Measurements from ENCODE around the gene PLCH2. TPM values are rescaled to one million over a fixed set of nuclear protein-coding genes. Genes with fewer than 3 reads are reported as not detected.

Gene PLCH2
- total RNA-seq, 2 donors from 2014 or later = 1.1 to 1.9 TPM

- Histone ChIP-seq H3K4me3 (no peak overlapping the region), H3K9me3 (no peaks in the 10 kb centered on the region), H3K27me3 (replicated peaks; ENCODE audit: insufficient read depth) (no peaks in the 10 kb centered on the region), H3K36me3 (no peaks in the 10 kb centered on the region), H3K27ac (no peak overlapping the region), H3K4me1 (ENCODE audit: control insufficient read depth in 1 of 2, low read depth in 2 of 2) (no peaks in the 10 kb centered on the region)
- ATAC-seq (ENCODE audit: insufficient number of reproducible peaks, low FRiP score, low read depth) (no peak), DNase-seq (ENCODE audit: low spot score) (no peak)
- TF ChIP-seq CTCF (IDR thresholded peaks at IDR 0.05) = no peak
Measured at GRCh38 chr1:2433196-2433595, 42.9 kb upstream of the PLCH2 start.

GRCh38 chr1:2433936-2434655, 42.0 kb upstream of the PLCH2 start:
- no peak overlapping the region for H3K4me3 ChIP-seq
- H3K9me3 ChIP-seq = no peaks in the 10 kb centered on the region
- no peak for TF ChIP-seq CTCF (IDR thresholded peaks at IDR 0.05)
- H3K27ac ChIP-seq = no peak overlapping the region
- no peaks in the 10 kb centered on the region for H3K36me3 ChIP-seq
- DNase-seq (ENCODE audit: low spot score) (no peak), ATAC-seq (ENCODE audit: insufficient number of reproducible peaks, low FRiP score, low read depth) (no peak)
- no peaks in the 10 kb centered on the region for H3K4me1 ChIP-seq (ENCODE audit: control insufficient read depth in 1 of 2, low read depth in 2 of 2)
- no peaks in the 10 kb centered on the region for H3K27me3 ChIP-seq (replicated peaks; ENCODE audit: insufficient read depth)

- no peak for ATAC-seq (ENCODE audit: insufficient number of reproducible peaks, low FRiP score, low read depth)
- DNase-seq (ENCODE audit: low spot score) = no peak
Measured at GRCh38 chr1:2435091-2435490, 41.0 kb upstream of the PLCH2 start.

DNA sequence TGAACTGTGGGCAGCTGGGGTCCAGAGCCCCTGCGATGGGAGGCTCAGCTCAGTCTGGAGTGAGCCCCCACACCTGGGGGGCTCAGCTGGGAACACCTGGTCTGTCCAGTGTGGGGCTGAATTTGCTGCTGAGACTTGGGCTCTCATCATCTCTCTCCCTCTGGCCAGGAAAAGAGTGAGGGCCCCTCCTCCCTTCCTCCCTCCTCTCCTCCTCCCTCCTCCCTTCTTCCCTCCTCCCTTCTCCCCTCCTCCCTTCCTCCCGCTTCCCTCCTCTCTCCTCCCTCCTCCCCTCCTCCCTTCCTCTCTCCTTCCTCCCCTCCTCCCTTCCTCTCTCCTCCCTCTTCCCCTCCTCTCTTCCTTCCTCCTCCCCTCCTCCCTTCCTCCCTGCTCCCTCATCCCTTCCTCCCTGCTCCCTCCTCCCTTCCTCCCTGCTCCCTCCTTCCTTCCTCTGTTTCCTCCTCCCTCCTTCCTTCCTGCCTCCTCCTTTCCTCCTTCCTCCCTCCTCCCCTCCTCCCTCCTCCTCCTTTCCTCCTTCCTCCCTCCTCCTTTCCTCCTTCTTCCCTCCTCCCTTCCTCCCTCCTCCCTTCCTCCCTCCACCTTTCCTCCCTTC, 40.2 kb upstream of the PLCH2 start:
- no peak for TF ChIP-seq CTCF (IDR thresholded peaks at IDR 0.05)
- DNase-seq (ENCODE audit: low spot score) (no peak), ATAC-seq (ENCODE audit: insufficient number of reproducible peaks, low FRiP score, low read depth) (no peak)
- Histone ChIP-seq H3K4me1 (ENCODE audit: control insufficient read depth in 1 of 2, low read depth in 2 of 2) (no peaks in the 10 kb centered on the region), H3K36me3 (no peaks in the 10 kb centered on the region), H3K27ac (no peak overlapping the region), H3K9me3 (no peaks in the 10 kb centered on the region), H3K4me3 (no peak overlapping the region), H3K27me3 (replicated peaks; ENCODE audit: insufficient read depth) (no peaks in the 10 kb centered on the region)

More at GRCh38 chr1:2435091-2435490, 41.0 kb upstream of the PLCH2 start:
- no peaks in the 10 kb centered on the region for H3K9me3 ChIP-seq
- no peak for TF ChIP-seq CTCF (IDR thresholded peaks at IDR 0.05)
- H3K36me3 ChIP-seq = no peaks in the 10 kb centered on the region
- no peak overlapping the region for H3K27ac ChIP-seq
- no peaks in the 10 kb centered on the region for H3K27me3 ChIP-seq (replicated peaks; ENCODE audit: insufficient read depth)
- H3K4me3 ChIP-seq = no peak overlapping the region
- no peaks in the 10 kb centered on the region for H3K4me1 ChIP-seq (ENCODE audit: control insufficient read depth in 1 of 2, low read depth in 2 of 2)

GRCh38 chr1:2436876-2437275, 39.2 kb upstream of the PLCH2 start:
- ATAC-seq (ENCODE audit: insufficient number of reproducible peaks, low FRiP score, low read depth) = no peak
- Histone ChIP-seq H3K4me1 (ENCODE audit: control insufficient read depth in 1 of 2, low read depth in 2 of 2) (no peaks in the 10 kb centered on the region), H3K27ac (no peak overlapping the region), H3K4me3 (no peak overlapping the region), H3K9me3 (no peaks in the 10 kb centered on the region), H3K27me3 (replicated peaks; ENCODE audit: insufficient read depth) (no peaks in the 10 kb centered on the region), H3K36me3 (no peaks in the 10 kb centered on the region)
- no peak for TF ChIP-seq CTCF (IDR thresholded peaks at IDR 0.05)
- DNase-seq (ENCODE audit: low spot score) = no peak
